Liver (tissue), 9 donors: Measurements from ENCODE around the gene LHFPL2. TPM values are rescaled to one million over a fixed set of nuclear protein-coding genes. Genes with fewer than 3 reads are reported as not detected.

Experiments
- DNase-seq: peaks from one replicate; pipeline ENCODE4 v3.0.0-alpha.2; 2017; ENCODE audit warnings: low spot score
- H3K27ac ChIP-seq, 2 donors: one replicate each; pipeline ENCODE4 v1.7.0; 2013; ENCODE audit warnings: inconsistent platforms in 2 of 2, low read length in 2 of 2, control low read depth in 1 of 2, low read depth in 1 of 2, mild to moderate bottlenecking in 1 of 2
- H3K27me3 ChIP-seq, 4 donors: one replicate each; pipeline versions ENCODE4 v1.6.1 to v1.7.0; 2013; ENCODE audit warnings: low read length in 3 of 4, inconsistent platforms in 1 of 4, mild to moderate bottlenecking in 1 of 4, moderate library complexity in 1 of 4; ENCODE audit not compliant: control insufficient read depth in 4 of 4, insufficient read depth in 4 of 4
- H3K36me3 ChIP-seq, 4 donors: one replicate each; pipeline versions ENCODE4 v1.6.1 to v1.7.0; 2013; ENCODE audit warnings: low read length in 3 of 4, mild to moderate bottlenecking in 3 of 4, low read depth in 1 of 4, moderate library complexity in 1 of 4; ENCODE audit not compliant: control insufficient read depth in 4 of 4, insufficient read depth in 3 of 4
- H3K4me1 ChIP-seq, 4 donors: one replicate each; pipeline versions ENCODE4 v1.6.1 to v1.7.0; 2013; ENCODE audit warnings: low read length in 3 of 4, mild to moderate bottlenecking in 3 of 4, moderate library complexity in 1 of 4; ENCODE audit not compliant: control insufficient read depth in 4 of 4, insufficient read depth in 4 of 4
- H3K4me3 ChIP-seq, 3 donors: one replicate each; pipeline versions ENCODE4 v1.6.1 to v1.7.0; 2013; ENCODE audit warnings: low read length in 3 of 3, control low read depth in 1 of 3, low read depth in 1 of 3, mild to moderate bottlenecking in 1 of 3
- H3K9ac ChIP-seq, 2 donors: one replicate each; pipeline ENCODE4 v1.7.0; 2013; ENCODE audit warnings: low read length in 2 of 2, mild to moderate bottlenecking in 2 of 2, moderate library complexity in 2 of 2, control low read depth in 1 of 2, low read depth in 1 of 2
- H3K9me3 ChIP-seq, 4 donors: one replicate each; pipeline versions ENCODE4 v1.6.1 to v1.7.0; 2013; ENCODE audit warnings: low read length in 3 of 4; ENCODE audit not compliant: control insufficient read depth in 4 of 4
- EGR1 ChIP-seq, 2 donors: IDR thresholded peaks; 2 replicates each; pipeline ENCODE4 v1.6.1; 2016 to 2018; ENCODE audit warnings: antibody characterized with exemption in 2 of 2, low read depth in 2 of 2
- FOXA1 ChIP-seq: IDR thresholded peaks from 2 replicates; pipeline ENCODE4 v1.6.1; 2016; ENCODE audit warnings: antibody characterized with exemption
- FOXA2 ChIP-seq: IDR thresholded peaks from 2 replicates; pipeline ENCODE4 v1.6.1; 2016; ENCODE audit warnings: antibody characterized with exemption
- GABPA ChIP-seq, 2 donors: IDR thresholded peaks in 1 of 2; conservative IDR thresholded peaks in 1 of 2; 2 replicates each; pipeline ENCODE4 v1.6.1; 2016; ENCODE audit warnings: antibody characterized with exemption in 2 of 2, mild to moderate bottlenecking in 1 of 2, moderate library complexity in 1 of 2
- HNF4A ChIP-seq, 2 donors: conservative IDR thresholded peaks; 2 replicates each; pipeline ENCODE4 v1.6.1; 2016; ENCODE audit warnings: antibody characterized with exemption in 2 of 2, mild to moderate bottlenecking in 2 of 2
- HNF4G ChIP-seq: IDR thresholded peaks from 2 replicates; pipeline ENCODE4 v1.6.1; 2016; ENCODE audit warnings: antibody characterized with exemption
- JUND ChIP-seq, 2 donors: IDR thresholded peaks; 2 replicates each; pipeline ENCODE4 v1.6.1; 2016; ENCODE audit warnings: antibody characterized with exemption in 2 of 2
- NR2F2 ChIP-seq: IDR thresholded peaks from 2 replicates; pipeline ENCODE4 v1.6.1; 2016; ENCODE audit warnings: antibody characterized with exemption
- RAD21 ChIP-seq, 2 donors: IDR thresholded peaks; 2 replicates each; pipeline ENCODE4 v1.6.1; 2016; ENCODE audit warnings: antibody characterized with exemption in 2 of 2, mild to moderate bottlenecking in 2 of 2
- RXRA ChIP-seq, 2 donors: IDR thresholded peaks; 2 replicates each; pipeline ENCODE4 v1.6.1; 2017 to 2018; ENCODE audit warnings: antibody characterized with exemption in 2 of 2, mild to moderate bottlenecking in 1 of 2
- SP1 ChIP-seq: IDR thresholded peaks from 2 replicates; pipeline ENCODE4 v1.6.1; 2018; ENCODE audit warnings: antibody characterized with exemption, mild to moderate bottlenecking
- TAF1 ChIP-seq: conservative IDR thresholded peaks from 2 replicates; pipeline ENCODE4 v1.6.1; 2016; ENCODE audit warnings: antibody characterized with exemption, mild to moderate bottlenecking
- YY1 ChIP-seq: IDR thresholded peaks from 2 replicates; pipeline ENCODE4 v1.6.1; 2016; ENCODE audit warnings: antibody characterized with exemption, mild to moderate bottlenecking
- WGBS: extraction: QIAGEN DNeasy Blood & Tissue Kit; methylation state at CpG from one replicate; pipeline ENCODE4 v1.1.7; 2013; 5-methylcytosine and 5-hydroxymethylcytosine counted together
- polyA plus RNA-seq, 2 donors: library from polyadenylated mRNA; stranded (reverse) in 1 of 2; unstranded in 1 of 2; fragments of 200-250 nt in 1 of 2; fragments of >200 nt in 1 of 2; fragmentation: Nextera tagmentation in 1 of 2; extraction: Ambion mirVana in 1 of 2; gene quantifications; one replicate each; pipeline versions ENCODE4 v1.2.1 to v1.2.3, GENCODE V29; 2013 to 2015
- total RNA-seq, 2 donors: library from RNA; depleted of rRNA; stranded (reverse); fragments of >200 nt; gene quantifications; one replicate each; pipeline ENCODE4 v1.2.3, GENCODE V29; 2014
- TF ChIP-seq, protein P1 (sequence below): IDR thresholded peaks from 2 replicates; pipeline ENCODE4 v1.6.1; 2016; ENCODE audit warnings: antibody characterized with exemption, mild to moderate bottlenecking
- TF ChIP-seq, protein P2 (sequence below): IDR thresholded peaks from 2 replicates; pipeline ENCODE4 v1.6.1; 2016; ENCODE audit warnings: antibody characterized with exemption
- TF ChIP-seq, protein P3 (sequence below): IDR thresholded peaks from 2 replicates; pipeline ENCODE4 v1.6.1; 2016; ENCODE audit warnings: antibody characterized with exemption
- TF ChIP-seq, protein P4 (sequence below): fragments of 150-350 bp; IDR thresholded peaks from 2 replicates; pipeline ENCODE4 v1.5.1; 2017; ENCODE audit warnings: improper control_type of control experiment, low read depth, low read length; ENCODE audit not compliant: missing input control
- TF ChIP-seq, protein P5 (sequence below): IDR thresholded peaks from 2 replicates; pipeline ENCODE4 v1.6.1; 2016; ENCODE audit warnings: antibody characterized with exemption
- donor health status: healthy.
- donor health status: healthy.
- donor health status: healthy.
- donor health status: healthy.
- donor health status: healthy.

The LHFPL2 gene
- total and polyA plus RNA-seq, 4 donors, result 1.6 to 9.4 (median 5.6) TPM

DNA sequence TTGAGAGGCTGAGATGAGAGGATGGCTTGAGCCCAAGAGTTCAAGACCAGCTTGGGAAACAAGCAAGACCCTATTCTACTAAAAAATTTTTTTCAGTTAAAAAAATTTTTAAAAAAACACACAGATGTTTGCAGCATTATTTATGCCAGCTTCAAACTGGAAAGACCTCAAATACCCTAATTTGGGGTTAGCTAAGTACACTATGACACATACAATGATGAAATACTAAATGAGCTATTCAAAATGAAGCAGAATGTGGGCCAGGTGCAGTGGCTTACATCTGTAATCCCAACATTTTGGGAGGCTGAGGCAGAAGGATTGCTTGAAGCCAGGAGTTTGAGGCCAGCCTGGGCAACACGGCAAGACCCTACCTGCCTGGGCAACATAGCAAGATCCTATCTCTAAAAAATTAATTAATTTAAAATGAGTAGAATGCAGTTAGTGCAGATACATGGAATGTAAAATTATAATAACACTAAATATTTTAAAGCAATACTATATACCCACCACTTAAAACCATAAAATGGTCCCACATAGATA lies 44.9 kb downstream of the LHFPL2 start:
- no peaks in the 10 kb centered on the region for H3K4me1 ChIP-seq
- no peaks in the 10 kb centered on the region for H3K9me3 ChIP-seq
- H3K4me3 ChIP-seq, result no peak overlapping the region
- no peak for DNase-seq
- no peaks in the 10 kb centered on the region for H3K27me3 ChIP-seq
- H3K9ac ChIP-seq, result no peak overlapping the region
- WGBS, result 100% methylated on average over 1 of the region's 1 CpG
- no peak overlapping the region for H3K27ac ChIP-seq
- TF ChIP-seq HNF4G (no peak), JUND (IDR thresholded peaks at IDR 0.05) (no peak), RAD21 (IDR thresholded peaks at IDR 0.05) (no peak)
- TF ChIP-seq, protein P1, sequence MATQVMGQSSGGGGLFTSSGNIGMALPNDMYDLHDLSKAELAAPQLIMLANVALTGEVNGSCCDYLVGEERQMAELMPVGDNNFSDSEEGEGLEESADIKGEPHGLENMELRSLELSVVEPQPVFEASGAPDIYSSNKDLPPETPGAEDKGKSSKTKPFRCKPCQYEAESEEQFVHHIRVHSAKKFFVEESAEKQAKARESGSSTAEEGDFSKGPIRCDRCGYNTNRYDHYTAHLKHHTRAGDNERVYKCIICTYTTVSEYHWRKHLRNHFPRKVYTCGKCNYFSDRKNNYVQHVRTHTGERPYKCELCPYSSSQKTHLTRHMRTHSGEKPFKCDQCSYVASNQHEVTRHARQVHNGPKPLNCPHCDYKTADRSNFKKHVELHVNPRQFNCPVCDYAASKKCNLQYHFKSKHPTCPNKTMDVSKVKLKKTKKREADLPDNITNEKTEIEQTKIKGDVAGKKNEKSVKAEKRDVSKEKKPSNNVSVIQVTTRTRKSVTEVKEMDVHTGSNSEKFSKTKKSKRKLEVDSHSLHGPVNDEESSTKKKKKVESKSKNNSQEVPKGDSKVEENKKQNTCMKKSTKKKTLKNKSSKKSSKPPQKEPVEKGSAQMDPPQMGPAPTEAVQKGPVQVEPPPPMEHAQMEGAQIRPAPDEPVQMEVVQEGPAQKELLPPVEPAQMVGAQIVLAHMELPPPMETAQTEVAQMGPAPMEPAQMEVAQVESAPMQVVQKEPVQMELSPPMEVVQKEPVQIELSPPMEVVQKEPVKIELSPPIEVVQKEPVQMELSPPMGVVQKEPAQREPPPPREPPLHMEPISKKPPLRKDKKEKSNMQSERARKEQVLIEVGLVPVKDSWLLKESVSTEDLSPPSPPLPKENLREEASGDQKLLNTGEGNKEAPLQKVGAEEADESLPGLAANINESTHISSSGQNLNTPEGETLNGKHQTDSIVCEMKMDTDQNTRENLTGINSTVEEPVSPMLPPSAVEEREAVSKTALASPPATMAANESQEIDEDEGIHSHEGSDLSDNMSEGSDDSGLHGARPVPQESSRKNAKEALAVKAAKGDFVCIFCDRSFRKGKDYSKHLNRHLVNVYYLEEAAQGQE, result no peak
- TF ChIP-seq, protein P2, sequence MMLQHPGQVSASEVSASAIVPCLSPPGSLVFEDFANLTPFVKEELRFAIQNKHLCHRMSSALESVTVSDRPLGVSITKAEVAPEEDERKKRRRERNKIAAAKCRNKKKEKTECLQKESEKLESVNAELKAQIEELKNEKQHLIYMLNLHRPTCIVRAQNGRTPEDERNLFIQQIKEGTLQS, result no peak
- TF ChIP-seq, protein P3, sequence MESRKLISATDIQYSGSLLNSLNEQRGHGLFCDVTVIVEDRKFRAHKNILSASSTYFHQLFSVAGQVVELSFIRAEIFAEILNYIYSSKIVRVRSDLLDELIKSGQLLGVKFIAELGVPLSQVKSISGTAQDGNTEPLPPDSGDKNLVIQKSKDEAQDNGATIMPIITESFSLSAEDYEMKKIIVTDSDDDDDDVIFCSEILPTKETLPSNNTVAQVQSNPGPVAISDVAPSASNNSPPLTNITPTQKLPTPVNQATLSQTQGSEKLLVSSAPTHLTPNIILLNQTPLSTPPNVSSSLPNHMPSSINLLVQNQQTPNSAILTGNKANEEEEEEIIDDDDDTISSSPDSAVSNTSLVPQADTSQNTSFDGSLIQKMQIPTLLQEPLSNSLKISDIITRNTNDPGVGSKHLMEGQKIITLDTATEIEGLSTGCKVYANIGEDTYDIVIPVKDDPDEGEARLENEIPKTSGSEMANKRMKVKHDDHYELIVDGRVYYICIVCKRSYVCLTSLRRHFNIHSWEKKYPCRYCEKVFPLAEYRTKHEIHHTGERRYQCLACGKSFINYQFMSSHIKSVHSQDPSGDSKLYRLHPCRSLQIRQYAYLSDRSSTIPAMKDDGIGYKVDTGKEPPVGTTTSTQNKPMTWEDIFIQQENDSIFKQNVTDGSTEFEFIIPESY, result no peak
- H3K36me3 ChIP-seq, result no peaks in the 10 kb centered on the region

DNA sequence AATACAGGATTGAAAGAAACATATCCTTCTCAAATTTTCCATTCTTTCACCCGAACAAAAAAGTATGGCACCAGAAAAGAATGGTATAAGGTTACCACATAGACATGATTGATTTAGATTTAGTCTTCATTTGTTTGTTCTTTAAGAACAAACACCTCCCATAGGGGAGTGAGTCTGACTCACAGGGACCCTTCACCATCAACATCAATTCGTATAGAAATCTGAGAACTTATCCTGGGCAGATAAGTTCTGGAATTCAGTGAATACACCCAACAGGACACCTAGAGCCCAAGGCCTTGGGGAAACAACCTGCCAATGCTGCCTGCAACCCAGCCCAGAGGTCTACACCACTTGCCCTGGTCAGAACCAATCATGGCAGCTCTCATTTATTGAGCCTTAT lies 46.2 kb downstream of the LHFPL2 start:
- Histone ChIP-seq H3K27ac (no peak overlapping the region), H3K4me1 (no peaks in the 10 kb centered on the region), H3K36me3 (no peaks in the 10 kb centered on the region), H3K4me3 (no peak overlapping the region), H3K9me3 (no peaks in the 10 kb centered on the region), H3K27me3 (no peaks in the 10 kb centered on the region), H3K9ac (no peak overlapping the region)
- 84% methylated on average over 2 of the region's 2 CpGs for WGBS
- no peak for DNase-seq
- TF ChIP-seq, protein P1, result no peak
- TF ChIP-seq, protein P3, result no peak
- no peak for TF ChIP-seq NR2F2
- TF ChIP-seq EGR1 (IDR thresholded peaks at IDR 0.05; ENCODE audit: low read depth in 2 of 2), result no peak
- TF ChIP-seq SP1, result no peak
- TF ChIP-seq, protein P2, result no peak
- no peak for TF ChIP-seq HNF4A (conservative IDR thresholded peaks at IDR 0.05)
- TF ChIP-seq RXRA (IDR thresholded peaks at IDR 0.05), result no peak
- TF ChIP-seq YY1, result no peak
- TF ChIP-seq, protein P4, sequence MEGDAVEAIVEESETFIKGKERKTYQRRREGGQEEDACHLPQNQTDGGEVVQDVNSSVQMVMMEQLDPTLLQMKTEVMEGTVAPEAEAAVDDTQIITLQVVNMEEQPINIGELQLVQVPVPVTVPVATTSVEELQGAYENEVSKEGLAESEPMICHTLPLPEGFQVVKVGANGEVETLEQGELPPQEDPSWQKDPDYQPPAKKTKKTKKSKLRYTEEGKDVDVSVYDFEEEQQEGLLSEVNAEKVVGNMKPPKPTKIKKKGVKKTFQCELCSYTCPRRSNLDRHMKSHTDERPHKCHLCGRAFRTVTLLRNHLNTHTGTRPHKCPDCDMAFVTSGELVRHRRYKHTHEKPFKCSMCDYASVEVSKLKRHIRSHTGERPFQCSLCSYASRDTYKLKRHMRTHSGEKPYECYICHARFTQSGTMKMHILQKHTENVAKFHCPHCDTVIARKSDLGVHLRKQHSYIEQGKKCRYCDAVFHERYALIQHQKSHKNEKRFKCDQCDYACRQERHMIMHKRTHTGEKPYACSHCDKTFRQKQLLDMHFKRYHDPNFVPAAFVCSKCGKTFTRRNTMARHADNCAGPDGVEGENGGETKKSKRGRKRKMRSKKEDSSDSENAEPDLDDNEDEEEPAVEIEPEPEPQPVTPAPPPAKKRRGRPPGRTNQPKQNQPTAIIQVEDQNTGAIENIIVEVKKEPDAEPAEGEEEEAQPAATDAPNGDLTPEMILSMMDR, result no peak
- no peak for TF ChIP-seq FOXA1
- no peak for TF ChIP-seq FOXA2
- TF ChIP-seq RAD21 (IDR thresholded peaks at IDR 0.05), result no peak
- no peak for TF ChIP-seq JUND (IDR thresholded peaks at IDR 0.05)
- no peak for TF ChIP-seq HNF4G
- TF ChIP-seq, protein P5, sequence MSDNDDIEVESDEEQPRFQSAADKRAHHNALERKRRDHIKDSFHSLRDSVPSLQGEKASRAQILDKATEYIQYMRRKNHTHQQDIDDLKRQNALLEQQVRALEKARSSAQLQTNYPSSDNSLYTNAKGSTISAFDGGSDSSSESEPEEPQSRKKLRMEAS, result no peak
- no peak for TF ChIP-seq TAF1
- TF ChIP-seq GABPA (IDR thresholded peaks at IDR 0.05 in 1 of 2, conservative IDR thresholded peaks at IDR 0.05 in 1 of 2), result no peak
